GM13976 (cell line): Measurements from ENCODE around the gene SAP30L.

Source experiments
- DNase-seq: peaks from one replicate; pipeline ENCODE4 v3.0.0; 2012; ENCODE audit warnings: low spot score
- CTCF ChIP-seq: IDR thresholded peaks from 2 replicates; pipeline ENCODE4 v1.5.1; 2012; ENCODE audit warnings: borderline replicate concordance, mild to moderate bottlenecking; ENCODE audit not compliant: insufficient read depth; ENCODE audit errors: extremely low read depth, missing control alignments, control extremely low read depth
- in situ Hi-C: fragments of 300-500 bp; cut with MboI; formaldehyde crosslinking; loops from one replicate; pipeline ENCODE4 v1.12.0; 2022; ENCODE audit warnings: low sequenced_read_pairs, mixed read lengths, inconsistent platforms; ENCODE audit not compliant: unreplicated experiment

Gene SAP30L

GRCh38 chr5:154473581-154474283, 27.9 kb downstream of the SAP30L start:
- TF ChIP-seq CTCF = no peak
- no peak for DNase-seq
- in situ Hi-C loops = no loop called here

GRCh38 chr5:154474396-154475334, 28.9 kb downstream of the SAP30L start:
- no peak for TF ChIP-seq CTCF
- in situ Hi-C loops = loop anchor here (5.0 kb wide), 1 partner anchor 133 kb away; no protein-coding TSS in a partner anchor

GRCh38 chr5:154475591-154476353, 30.0 kb downstream of the SAP30L start:
- in situ Hi-C loops = loop anchor here (5.0 kb wide), 1 partner anchor 132 kb away; no protein-coding TSS in a partner anchor
- DNase-seq = no peak
- no peak for TF ChIP-seq CTCF

More at GRCh38 chr5:154474396-154475334, 28.9 kb downstream of the SAP30L start:
- DNase-seq = no peak

GRCh38 chr5:154476354-154477205, 30.8 kb downstream of the SAP30L start:
- no peak for TF ChIP-seq CTCF
- no peak for DNase-seq
- in situ Hi-C loops = loop anchor here (5.0 kb wide), 1 partner anchor 131 kb away; no protein-coding TSS in a partner anchor

- in situ Hi-C loops = loop anchor here (5.0 kb wide), 1 partner anchor 130 kb away; no protein-coding TSS in a partner anchor
- DNase-seq = no peak
- TF ChIP-seq CTCF = no peak
These were observed 31.8 kb downstream of the SAP30L start for GRCh38 chr5:154477382-154478223.
